ENCODE measurements around the gene KCTD13.
"Not testable (repeated sequence)": the region's sequence is repeated elsewhere in the genome, so short reads cannot be mapped to it uniquely, and the experiment has no call there.

The KCTD13 gene

GRCh38 chr16:29908719-29909220 is 17.3 kb downstream of the KCTD13 start:
- no peak for DNase-seq (ENCODE audit: low read depth in 2 of 3, low spot score in 1 of 3)

- DNase-seq (ENCODE audit: low read depth in 2 of 3, low spot score in 1 of 3) = no peak
Observed at GRCh38 chr16:29907973-29908372, 18.1 kb downstream of the KCTD13 start.

- DNase-seq (ENCODE audit: low read depth in 2 of 3, low spot score in 1 of 3) = no peak
Observed at GRCh38 chr16:29906520-29907244, 19.3 kb downstream of the KCTD13 start.

GRCh38 chr16:29905668-29906067 is 20.4 kb downstream of the KCTD13 start:
- DNase-seq (ENCODE audit: low read depth in 2 of 3, low spot score in 1 of 3) = no peak

GRCh38 chr16:29904947-29905346 is 21.1 kb downstream of the KCTD13 start:
- no peak for DNase-seq (ENCODE audit: low read depth in 2 of 3, low spot score in 1 of 3)

GRCh38 chr16:29903590-29903989 is 22.4 kb downstream of the KCTD13 start:
- no peak for DNase-seq (ENCODE audit: low read depth in 2 of 3, low spot score in 1 of 3)

- DNase-seq (ENCODE audit: low read depth in 2 of 3, low spot score in 1 of 3) = no peak
Observed at GRCh38 chr16:29901607-29901945, 24.4 kb downstream of the KCTD13 start.

GRCh38 chr16:29900888-29901606 is 25.0 kb downstream of the KCTD13 start:
- no peak for DNase-seq (ENCODE audit: low read depth in 2 of 3, low spot score in 1 of 3)

GRCh38 chr16:29900102-29900887 is 25.7 kb downstream of the KCTD13 start, which contains the start of gene ASPHD1:
ASPHD1 (plus strand) TSS chr16:29900488; CDS start chr16:29900972, 484 bp downstream.
- peak; percentile 44 to 75 (median 53) for DNase-seq (ENCODE audit: low read depth in 2 of 3, low spot score in 1 of 3)

- peak; percentile 25 to 64 (median 49) for DNase-seq (ENCODE audit: low read depth in 2 of 3, low spot score in 1 of 3)
Observed at GRCh38 chr16:29899516-29900101, 26.4 kb downstream of the KCTD13 start, which contains the start of gene SEZ6L2. SEZ6L2 (minus strand) TSS chr16:29899550; CDS start chr16:29899019, 531 bp downstream.

- no peak for DNase-seq (ENCODE audit: low read depth in 2 of 3, low spot score in 1 of 3)
Observed at GRCh38 chr16:29898804-29899515, 27.1 kb downstream of the KCTD13 start.

GRCh38 chr16:29898135-29898803 is 27.8 kb downstream of the KCTD13 start:
- no peak for DNase-seq (ENCODE audit: low read depth in 2 of 3, low spot score in 1 of 3)

- no peak for DNase-seq (ENCODE audit: low read depth in 2 of 3, low spot score in 1 of 3)
Observed at GRCh38 chr16:29897333-29897732, 28.7 kb downstream of the KCTD13 start.

- DNase-seq (ENCODE audit: low read depth in 2 of 3, low spot score in 1 of 3) = no peak
Observed at GRCh38 chr16:29896841-29897240, 29.2 kb downstream of the KCTD13 start.

- no peak for DNase-seq (ENCODE audit: low read depth in 2 of 3, low spot score in 1 of 3)
Observed at GRCh38 chr16:29894352-29894751, 31.7 kb downstream of the KCTD13 start.

- no peak for DNase-seq (ENCODE audit: low read depth in 2 of 3, low spot score in 1 of 3)
Observed at GRCh38 chr16:29893553-29893952, 32.5 kb downstream of the KCTD13 start.

- no peak for DNase-seq (ENCODE audit: low read depth in 2 of 3, low spot score in 1 of 3)
Observed at GRCh38 chr16:29892458-29892813, 33.6 kb downstream of the KCTD13 start.

- DNase-seq (ENCODE audit: low read depth in 2 of 3, low spot score in 1 of 3) = no peak
Observed at GRCh38 chr16:29891525-29892457, 34.2 kb downstream of the KCTD13 start.

- DNase-seq (ENCODE audit: low read depth in 2 of 3, low spot score in 1 of 3) = not testable (repeated sequence)
Observed at GRCh38 chr16:29889372-29889771, 36.7 kb downstream of the KCTD13 start.
